MCF 10A (cell line): ENCODE data around the gene DNTT. TPM values are rescaled to one million over a fixed set of nuclear protein-coding genes. Genes with fewer than 3 reads are reported as not detected.

Experiments
- Bru-seq: library from RNA; stranded (reverse); fragments of 400-500 nt; gene quantifications from one replicate; lab custom pipeline; 2021; lab: Mats Ljungman, UMichigan
- BruChase-seq, 2 experiments: library from RNA; stranded (reverse); fragments of 400-500 nt; gene quantifications; one replicate each; lab custom pipeline; 2021; lab: Mats Ljungman, UMichigan
- BruUV-seq: library from RNA; stranded (reverse); fragments of 400-500 nt; replicated peaks from 2 replicates; lab custom pipeline; 2021; lab: Mats Ljungman, UMichigan
- CTCF ChIA-PET: fragments of 300-600 bp; sonication (Branson Sonifier 250); formaldehyde crosslinking; extraction: SDS; loops from one replicate; lab custom pipeline; 2021; ENCODE audit warnings: antibody characterized with exemption, inconsistent platforms; lab: Yijun Ruan, JAX
- POLR2A ChIA-PET: fragments of 300-600, 350-650 bp; sonication (Branson Sonifier 250); formaldehyde crosslinking; extraction: SDS; loops from one replicate; lab custom pipeline; 2020; ENCODE audit warnings: antibody characterized with exemption, inconsistent platforms; lab: Yijun Ruan, JAX
- DNase-seq: peaks from one replicate; pipeline ENCODE4 v3.0.0-alpha.2; 2018; ENCODE audit not compliant: unreplicated experiment
- H3K27ac Mint-ChIP-seq: one replicate; pipeline ENCODE4 v1.8.0; 2022; ENCODE audit warnings: mild to moderate bottlenecking, low read depth, mixed read lengths; ENCODE audit not compliant: unreplicated experiment
- H3K27me3 Mint-ChIP-seq: one replicate; pipeline ENCODE4 v1.8.0; 2022; ENCODE audit warnings: mixed read lengths; ENCODE audit not compliant: insufficient read depth, unreplicated experiment
- H3K36me3 Mint-ChIP-seq: one replicate; pipeline ENCODE4 v1.8.0; 2022; ENCODE audit warnings: mild to moderate bottlenecking, moderate library complexity, mixed read lengths; ENCODE audit not compliant: insufficient read depth, unreplicated experiment
- H3K4me1 Mint-ChIP-seq: one replicate; pipeline ENCODE4 v1.8.0; 2022; ENCODE audit warnings: mixed read lengths; ENCODE audit not compliant: insufficient read depth, unreplicated experiment
- H3K4me3 Mint-ChIP-seq: one replicate; pipeline ENCODE4 v1.8.0; 2022; ENCODE audit warnings: mild to moderate bottlenecking, moderate library complexity, mixed read lengths; ENCODE audit not compliant: unreplicated experiment
- H3K9me3 Mint-ChIP-seq: one replicate; pipeline ENCODE4 v1.8.0; 2022; ENCODE audit warnings: mixed read lengths; ENCODE audit not compliant: unreplicated experiment
- intact Hi-C: fragments of 100-400 bp; cut with micrococcal nuclease; formaldehyde crosslinking; loops from 2 replicates; pipeline ENCODE4 v1.14.1; 2022
- long read RNA-seq: library from polyadenylated mRNA; stranded (forward); transcript quantifications from one replicate; pipeline ENCODE4 v2.0.0, GENCODE V29; 2022
- total RNA-seq: library from RNA; stranded (reverse); gene quantifications from 2 replicates; pipeline ENCODE4 v1.2.3, GENCODE V29; 2022
- TF ChIP-seq, protein P1 (sequence below): fragments of 200-600 bp; IDR thresholded peaks from one replicate; pipeline ENCODE4 v1.8.0; 2022; ENCODE audit warnings: antibody characterized with exemption, mild to moderate bottlenecking; ENCODE audit not compliant: unreplicated experiment

The DNTT gene
- total RNA-seq = not detected in 2 replicates
- Bru-seq, nascent RNA = not detected
- not detected for BruChase-seq, experiment 1, labeled RNA remaining after a 6-hour chase
- BruChase-seq, experiment 2, labeled RNA remaining after a 2-hour chase = not detected
- long read RNA-seq = 0 reads

DNA sequence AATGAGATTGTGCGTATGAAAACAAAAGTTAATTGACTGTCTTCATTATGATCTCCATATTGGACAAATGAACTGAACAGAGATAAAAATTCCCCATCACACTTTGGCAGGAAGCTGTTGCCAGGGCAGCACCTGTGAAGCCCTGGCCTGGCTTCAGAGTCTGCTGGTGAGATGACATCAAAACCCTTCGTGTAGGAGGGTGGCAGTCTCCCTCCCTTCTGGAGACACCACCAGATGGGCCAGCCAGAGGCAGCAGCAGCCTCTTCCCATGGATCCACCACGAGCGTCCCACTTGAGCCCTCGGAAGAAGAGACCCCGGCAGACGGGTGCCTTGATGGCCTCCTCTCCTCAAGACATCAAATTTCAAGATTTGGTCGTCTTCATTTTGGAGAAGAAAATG lies at the start of gene DNTT:
Gene DNTT, plus strand, starts transcription at position 205 of the 400 bp plus-strand sequence. Its CDS starts 64 bp downstream, at position 269.
- POLR2A ChIA-PET = no interaction called here
- CTCF ChIA-PET = interaction anchor here (0.5 to 2.7 kb wide), 5 partner anchors 10 to 211 kb away, joined by 3 to 21 read pairs (median 3); no protein-coding TSS in a partner anchor
- Mint-ChIP-seq H3K4me1 (no peaks in the 10 kb centered on the region), H3K4me3 (no peak within 1 kb of the TSS), H3K27me3 (peaks cover 36% of the 10 kb centered on the region), H3K27ac (no peak within 1 kb of the TSS), H3K36me3 (no peaks in the 10 kb centered on the region), H3K9me3 (no peaks in the 10 kb centered on the region)
- BruUV-seq = no TSS peak
- TF ChIP-seq, protein P1, sequence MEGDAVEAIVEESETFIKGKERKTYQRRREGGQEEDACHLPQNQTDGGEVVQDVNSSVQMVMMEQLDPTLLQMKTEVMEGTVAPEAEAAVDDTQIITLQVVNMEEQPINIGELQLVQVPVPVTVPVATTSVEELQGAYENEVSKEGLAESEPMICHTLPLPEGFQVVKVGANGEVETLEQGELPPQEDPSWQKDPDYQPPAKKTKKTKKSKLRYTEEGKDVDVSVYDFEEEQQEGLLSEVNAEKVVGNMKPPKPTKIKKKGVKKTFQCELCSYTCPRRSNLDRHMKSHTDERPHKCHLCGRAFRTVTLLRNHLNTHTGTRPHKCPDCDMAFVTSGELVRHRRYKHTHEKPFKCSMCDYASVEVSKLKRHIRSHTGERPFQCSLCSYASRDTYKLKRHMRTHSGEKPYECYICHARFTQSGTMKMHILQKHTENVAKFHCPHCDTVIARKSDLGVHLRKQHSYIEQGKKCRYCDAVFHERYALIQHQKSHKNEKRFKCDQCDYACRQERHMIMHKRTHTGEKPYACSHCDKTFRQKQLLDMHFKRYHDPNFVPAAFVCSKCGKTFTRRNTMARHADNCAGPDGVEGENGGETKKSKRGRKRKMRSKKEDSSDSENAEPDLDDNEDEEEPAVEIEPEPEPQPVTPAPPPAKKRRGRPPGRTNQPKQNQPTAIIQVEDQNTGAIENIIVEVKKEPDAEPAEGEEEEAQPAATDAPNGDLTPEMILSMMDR = no peak
- DNase-seq = no peak
- intact Hi-C loops = no loop called here

DNA sequence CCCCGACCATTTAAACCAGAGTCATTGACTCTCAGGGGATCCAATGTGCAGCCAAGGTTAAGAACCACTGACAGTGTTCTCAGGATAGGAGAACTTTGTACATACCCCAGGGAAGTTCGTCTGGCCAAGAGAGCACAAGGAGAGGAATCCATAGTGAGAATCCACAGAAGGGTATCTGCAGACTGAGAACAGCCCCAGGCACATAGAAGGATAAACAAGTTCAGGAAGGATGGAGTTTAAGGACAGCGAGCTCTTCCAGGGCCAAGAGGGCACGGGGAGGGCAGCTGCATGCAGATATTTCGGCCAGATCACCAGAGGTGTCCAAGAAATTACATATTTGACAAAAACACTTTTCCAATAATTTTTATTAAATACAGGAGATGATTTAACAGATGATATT lies 49.3 kb upstream of the DNTT start:
- POLR2A ChIA-PET = interaction anchor here (0.8 to 1.6 kb wide), 2 partner anchors 8 to 16 kb away, joined by 5 to 8 read pairs; partner anchors contain the start of gene BLNK
- Mint-ChIP-seq H3K36me3 (no peaks in the 10 kb centered on the region), H3K9me3 (no peaks in the 10 kb centered on the region), H3K4me3 (no peak overlapping the region), H3K4me1 (no peaks in the 10 kb centered on the region), H3K27ac (no peak overlapping the region), H3K27me3 (no peaks in the 10 kb centered on the region)
- intact Hi-C loops = no loop called here
- no TSS peak for BruUV-seq
- TF ChIP-seq, protein P1 = no peak
- CTCF ChIA-PET = interaction anchor here (0.8 to 3.2 kb wide), 2 partner anchors 15 to 25 kb away, joined by 3 to 20 read pairs; no protein-coding TSS in a partner anchor
- DNase-seq = no peak

DNA sequence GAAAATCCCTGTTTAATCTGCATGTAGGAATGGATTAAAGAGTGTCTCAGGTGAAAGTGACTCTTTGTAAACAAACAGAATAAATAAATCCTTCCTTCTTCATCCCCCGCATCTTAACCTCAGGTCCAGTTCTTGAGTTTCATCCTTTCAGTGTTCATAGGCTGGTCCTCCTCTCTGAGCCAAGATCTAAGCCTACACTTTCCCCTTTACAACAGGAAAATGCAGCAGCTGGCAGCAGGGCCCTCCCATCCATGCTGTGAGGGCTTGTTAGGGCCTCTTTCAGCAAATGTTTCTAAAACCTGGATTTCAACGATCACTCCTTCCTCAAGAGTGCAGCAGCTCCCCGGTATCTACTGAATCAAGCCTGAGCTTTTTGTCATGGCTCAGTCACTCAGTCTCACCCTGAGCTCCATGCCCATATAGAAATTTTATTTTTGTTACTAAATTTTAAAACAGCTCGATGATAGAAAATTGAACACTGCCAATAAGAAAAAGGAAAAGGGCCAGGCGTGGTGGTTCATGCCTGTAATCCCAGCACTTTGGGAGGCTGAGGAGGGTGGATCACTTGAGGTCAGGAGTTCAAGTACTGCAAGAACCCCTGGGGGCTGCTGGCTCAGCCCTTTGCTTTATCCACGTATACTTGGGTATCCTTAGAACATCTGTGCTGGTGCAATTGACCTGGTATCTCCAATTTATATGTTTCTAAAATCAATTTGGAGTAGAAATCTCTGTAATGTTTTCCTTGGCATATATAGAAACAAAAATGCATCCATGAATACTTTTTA lies 48.5 kb upstream of the DNTT start:
- POLR2A ChIA-PET = interaction anchor here (0.8 to 1.6 kb wide), 2 partner anchors 9 to 15 kb away, joined by 5 to 8 read pairs; partner anchors contain the start of gene BLNK
- no peaks in the 10 kb centered on the region for H3K9me3 Mint-ChIP-seq
- H3K27me3 Mint-ChIP-seq = no peaks in the 10 kb centered on the region
- no peaks in the 10 kb centered on the region for H3K36me3 Mint-ChIP-seq
- no peaks in the 10 kb centered on the region for H3K4me1 Mint-ChIP-seq
- no peak overlapping the region for H3K4me3 Mint-ChIP-seq
- no peak overlapping the region for H3K27ac Mint-ChIP-seq
- no TSS peak for BruUV-seq
- intact Hi-C loops = no loop called here
- CTCF ChIA-PET = interaction anchor here (0.6 to 3.2 kb wide), 5 partner anchors 9 to 35 kb away, joined by 3 to 20 read pairs (median 3); no protein-coding TSS in a partner anchor
- DNase-seq = no peak
- TF ChIP-seq, protein P1 = no peak

DNA sequence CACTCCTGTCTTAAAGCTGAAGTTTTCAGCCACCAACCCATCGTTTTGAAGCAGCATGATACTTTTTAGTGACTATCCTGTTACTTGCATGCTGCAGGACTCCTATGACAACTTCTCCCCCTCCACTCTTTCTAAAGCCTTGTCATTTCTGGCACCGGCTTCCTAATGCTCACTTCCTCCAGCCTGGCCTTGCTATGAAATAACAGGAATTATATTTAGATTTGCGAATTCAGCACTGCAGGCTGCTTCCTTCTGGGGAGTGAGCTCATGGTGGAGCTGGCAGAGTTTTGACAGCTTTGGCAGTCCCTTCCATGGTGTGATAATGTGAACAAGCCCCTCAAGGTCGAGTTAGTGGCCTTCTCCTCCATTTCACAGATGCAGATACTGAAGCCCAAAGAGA lies 46.3 kb upstream of the DNTT start:
- no peak overlapping the region for H3K4me3 Mint-ChIP-seq
- H3K9me3 Mint-ChIP-seq = no peaks in the 10 kb centered on the region
- no peaks in the 10 kb centered on the region for H3K4me1 Mint-ChIP-seq
- H3K27me3 Mint-ChIP-seq = no peaks in the 10 kb centered on the region
- TF ChIP-seq, protein P1 = no peak
- ChIA-PET CTCF (interaction anchor here (0.9 to 1.1 kb wide), 2 partner anchors 28 to 29 kb away, joined by 3 read pairs; no protein-coding TSS in a partner anchor), POLR2A (no interaction called here)
- intact Hi-C loops = no loop called here
- no peak overlapping the region for H3K27ac Mint-ChIP-seq
- BruUV-seq = no TSS peak
- DNase-seq = no peak
- H3K36me3 Mint-ChIP-seq = no peaks in the 10 kb centered on the region
